ENCODE data around the gene ATAD3B.
"Not testable (repeated sequence)": the region's sequence is repeated elsewhere in the genome, so short reads cannot be mapped to it uniquely, and the experiment has no call there.

The ATAD3B gene

DNA sequence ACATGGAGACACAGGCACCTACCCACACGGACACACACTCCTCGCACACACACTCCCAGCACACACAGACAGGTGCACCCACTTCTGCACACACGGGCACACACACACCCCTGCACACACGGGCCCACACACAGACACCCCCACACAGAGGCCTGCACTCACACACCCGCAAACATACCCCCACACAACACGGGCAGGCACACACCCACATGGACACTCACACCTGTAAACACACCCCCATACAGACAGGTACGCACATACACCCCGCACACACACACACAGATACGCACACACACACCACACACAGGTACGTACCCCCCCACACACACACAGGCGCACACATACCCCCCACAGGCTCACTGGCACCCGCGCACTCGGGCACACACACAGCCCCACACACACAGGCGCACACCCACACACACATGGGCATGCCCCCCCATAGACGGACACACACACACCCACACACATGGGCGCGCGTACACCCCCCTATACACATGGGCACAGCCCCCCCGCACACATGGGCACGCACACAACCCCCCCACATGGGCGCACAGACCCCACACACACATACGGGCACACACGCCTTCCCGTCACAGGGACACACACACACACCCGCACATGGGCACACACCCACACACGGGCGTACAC is 46.5 kb downstream of the ATAD3B start:
- DNase-seq, result no peak

DNA sequence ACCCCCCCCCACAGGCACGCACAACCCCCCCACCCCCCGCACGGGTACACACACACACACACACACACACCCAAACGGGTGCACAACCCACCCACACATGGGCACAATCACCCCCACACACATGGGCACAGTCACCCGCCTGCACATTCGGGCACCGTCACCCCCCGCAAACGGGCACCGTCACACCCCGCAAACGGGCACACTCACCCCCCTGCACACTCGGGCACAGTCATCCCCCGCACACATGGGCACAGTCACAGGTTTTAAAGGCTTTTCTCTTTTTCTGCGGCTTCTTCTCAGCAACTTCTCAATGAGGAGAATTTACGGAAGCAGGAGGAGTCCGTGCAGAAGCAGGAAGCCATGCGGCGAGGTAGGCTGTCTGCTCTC is 47.0 kb downstream of the ATAD3B start:
- DNase-seq, result not testable (repeated sequence)

DNA sequence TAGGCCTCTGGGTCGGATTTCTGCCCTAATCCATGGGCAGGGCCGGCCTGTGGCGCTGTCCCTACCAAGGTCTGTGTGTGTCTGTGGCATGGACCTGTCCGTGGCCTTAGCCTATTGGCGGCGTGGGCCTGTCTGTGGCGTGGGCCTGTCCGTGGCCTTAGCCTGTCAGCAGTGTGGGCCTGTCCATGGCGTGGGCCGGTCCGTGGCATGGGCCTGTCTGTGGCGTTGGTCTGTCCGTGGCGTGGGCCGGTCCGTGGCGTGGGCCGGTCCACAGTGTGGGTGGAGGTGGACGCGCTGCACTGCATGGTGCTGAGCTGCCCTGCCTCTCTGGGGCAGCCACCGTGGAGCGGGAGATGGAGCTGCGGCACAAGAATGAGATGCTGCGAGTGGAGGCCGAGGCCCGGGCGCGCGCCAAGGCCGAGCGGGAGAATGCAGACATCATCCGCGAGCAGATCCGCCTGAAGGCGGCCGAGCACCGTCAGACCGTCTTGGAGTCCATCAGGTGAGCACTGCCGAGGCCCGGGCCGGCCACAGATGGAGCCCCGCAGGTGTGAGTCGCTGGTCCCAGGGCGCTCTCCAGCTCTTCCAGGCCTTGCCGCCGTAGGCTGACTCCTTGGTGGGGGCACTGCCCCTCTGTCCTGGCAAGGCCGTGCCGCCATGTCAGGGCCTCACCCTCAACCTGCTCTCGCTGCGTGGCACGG is 48.4 kb downstream of the ATAD3B start:
- not testable (repeated sequence) for DNase-seq

DNA sequence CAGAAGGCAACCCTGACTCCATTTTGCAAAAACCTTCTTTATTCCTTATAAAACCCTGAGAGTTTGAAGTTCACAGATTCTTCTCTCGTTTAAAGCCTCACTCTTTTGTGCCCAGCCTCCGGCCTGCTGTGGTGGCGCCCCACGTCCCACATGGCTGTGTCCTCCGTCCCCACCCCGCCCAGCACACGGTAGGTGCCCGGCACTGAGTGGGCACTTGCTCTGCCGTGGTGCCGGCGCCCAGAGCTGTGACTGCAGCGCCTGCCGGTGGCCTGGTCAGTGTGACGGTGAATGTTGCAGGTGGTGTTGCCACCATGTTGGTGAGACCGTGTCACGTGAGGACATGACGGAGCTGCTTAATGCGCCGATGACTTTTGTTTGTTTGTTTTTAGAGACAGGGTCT is 49.8 kb downstream of the ATAD3B start:
- no peak for DNase-seq

DNA sequence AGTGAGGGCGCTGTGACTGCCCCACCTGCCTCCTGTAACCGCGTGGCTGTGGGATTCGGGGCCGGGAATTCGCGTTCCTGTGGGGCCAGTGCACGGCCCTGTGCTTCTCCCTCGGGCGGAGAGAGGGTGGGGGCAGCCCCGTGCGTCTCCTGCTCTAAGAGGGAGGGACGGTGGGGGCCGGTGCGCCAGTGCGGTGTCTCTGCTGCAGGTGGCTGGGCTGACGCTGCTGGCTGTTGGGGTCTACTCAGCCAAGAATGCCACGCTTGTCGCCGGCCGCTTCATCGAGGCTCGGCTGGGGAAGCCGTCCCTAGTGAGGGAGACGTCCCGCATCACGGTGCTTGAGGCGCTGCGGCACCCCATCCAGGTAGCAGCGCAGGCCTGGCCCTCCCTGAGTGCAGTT is 51.0 kb downstream of the ATAD3B start:
- DNase-seq, result not testable (repeated sequence)

DNA sequence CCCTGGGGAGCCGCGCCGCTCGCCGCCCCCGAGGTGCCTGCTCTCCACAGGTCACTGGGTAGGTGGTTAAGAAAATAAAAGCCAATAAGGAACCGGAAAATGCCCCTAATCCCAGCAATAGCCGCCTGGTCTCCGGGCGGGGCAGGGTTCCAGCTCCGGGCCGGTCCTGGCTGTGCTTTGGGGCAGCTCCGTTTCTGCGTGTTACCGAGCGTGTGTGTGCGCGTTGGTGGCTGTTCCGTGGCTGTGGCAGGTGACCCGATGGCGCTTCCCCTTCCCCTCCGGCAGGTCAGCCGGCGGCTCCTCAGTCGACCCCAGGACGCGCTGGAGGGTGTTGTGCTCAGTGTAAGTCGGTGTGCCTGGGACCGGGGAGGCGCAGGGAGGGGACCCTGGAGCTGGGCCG is 51.7 kb downstream of the ATAD3B start:
- not testable (repeated sequence) for DNase-seq

DNA sequence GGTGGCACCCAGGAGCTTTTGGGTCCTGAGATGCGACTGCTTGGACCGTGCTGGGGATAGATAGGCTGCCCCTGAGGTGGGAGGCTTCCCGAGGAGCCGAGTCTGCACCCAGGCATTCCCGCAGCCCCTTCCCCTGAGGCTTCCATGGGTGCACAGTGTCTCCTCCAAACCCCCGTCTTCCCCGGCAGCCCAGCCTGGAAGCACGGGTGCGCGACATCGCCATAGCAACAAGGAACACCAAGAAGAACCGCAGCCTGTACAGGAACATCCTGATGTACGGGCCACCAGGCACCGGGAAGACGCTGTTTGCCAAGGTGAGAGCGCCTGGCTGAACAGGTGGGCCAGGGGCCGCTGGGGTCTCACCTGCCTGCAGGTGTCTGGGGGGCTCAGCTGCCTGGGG is 52.1 kb downstream of the ATAD3B start:
- DNase-seq, result not testable (repeated sequence)

DNA sequence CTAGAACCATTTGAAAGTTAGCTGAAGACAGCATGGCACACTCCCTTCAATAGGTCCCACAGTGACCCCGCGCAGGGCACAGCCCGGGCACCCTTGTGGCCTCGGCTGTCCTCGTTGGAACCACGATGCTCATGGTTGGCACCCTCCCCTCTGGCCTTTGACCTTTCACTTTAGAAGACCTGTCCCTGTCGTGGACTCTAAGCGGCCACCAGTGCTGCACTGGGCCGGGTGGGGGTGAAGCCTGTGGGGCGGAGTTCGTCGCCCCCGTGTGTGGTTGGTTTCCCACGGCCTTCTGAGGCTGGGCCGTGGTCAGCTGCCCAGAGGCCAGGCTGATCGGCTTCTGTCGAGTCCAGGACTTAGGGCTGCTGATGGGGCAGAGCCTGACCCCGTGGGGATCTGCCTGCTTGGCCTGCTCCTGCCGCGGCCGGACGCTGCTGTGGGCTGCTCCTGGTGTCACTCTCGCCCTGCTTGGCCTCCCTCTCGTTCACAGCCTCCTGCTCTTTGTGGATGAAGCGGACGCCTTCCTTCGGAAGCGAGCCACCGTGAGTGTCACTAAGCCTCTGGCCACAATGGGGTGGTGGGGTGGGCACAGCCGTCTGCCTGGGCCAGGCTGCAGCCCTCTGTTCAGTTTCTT is 53.3 kb downstream of the ATAD3B start:
- not testable (repeated sequence) for DNase-seq

DNA sequence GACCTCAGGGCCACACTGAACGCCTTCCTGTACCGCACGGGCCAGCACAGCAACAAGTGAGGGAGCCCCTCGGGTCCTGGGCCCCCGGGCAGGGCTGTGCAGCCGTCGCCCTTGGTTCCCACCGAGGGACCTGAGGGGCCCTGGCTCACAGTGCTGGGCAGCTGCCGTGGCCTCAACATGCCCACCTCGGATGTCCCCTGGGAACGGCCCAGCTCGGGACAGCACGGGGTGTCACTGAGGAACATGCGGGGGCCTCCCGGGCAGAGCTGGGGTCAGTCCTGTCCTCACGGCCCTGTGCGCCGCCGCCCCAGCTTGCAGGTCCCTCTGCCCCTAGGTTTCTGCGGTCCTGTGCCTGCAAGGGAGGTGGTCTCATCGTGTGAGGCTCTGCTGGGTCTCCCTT is 54.9 kb downstream of the ATAD3B start:
- not testable (repeated sequence) for DNase-seq

DNA sequence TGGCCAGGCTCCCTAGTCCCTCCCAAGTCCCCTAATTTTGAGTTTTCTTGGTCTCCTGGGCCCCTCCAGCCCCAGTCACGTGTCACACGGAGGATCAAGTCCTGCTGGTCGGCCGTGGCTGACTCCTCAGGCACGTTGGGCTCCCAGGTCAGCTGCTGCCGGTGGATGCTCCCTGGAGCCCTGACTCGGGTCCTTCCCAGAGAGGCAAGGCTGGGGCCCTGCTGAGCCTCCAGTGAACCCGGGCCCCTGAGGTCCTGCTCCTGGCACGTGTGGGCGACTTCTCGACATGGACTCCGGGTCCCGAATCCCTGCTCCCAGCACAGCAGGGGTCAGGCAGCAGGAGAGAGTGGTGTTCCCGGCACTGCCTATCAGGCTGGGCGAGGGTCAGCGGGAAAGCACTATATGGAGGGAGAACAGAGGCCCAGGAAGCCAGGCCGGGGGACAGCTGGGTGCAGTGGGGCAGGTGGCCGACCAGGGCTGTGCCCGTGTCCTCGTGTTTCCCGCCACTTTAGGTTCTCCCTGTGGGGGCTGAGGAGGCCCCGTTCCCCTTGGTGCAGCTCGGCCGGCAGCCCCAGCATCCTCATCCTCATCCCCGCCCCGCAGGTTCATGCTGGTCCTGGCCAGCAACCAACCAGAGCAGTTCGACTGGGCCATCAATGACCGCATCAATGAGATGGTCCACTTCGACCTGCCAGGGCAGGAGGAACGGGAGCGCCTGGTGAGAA is 55.7 kb downstream of the ATAD3B start:
- DNase-seq, result no peak

DNA sequence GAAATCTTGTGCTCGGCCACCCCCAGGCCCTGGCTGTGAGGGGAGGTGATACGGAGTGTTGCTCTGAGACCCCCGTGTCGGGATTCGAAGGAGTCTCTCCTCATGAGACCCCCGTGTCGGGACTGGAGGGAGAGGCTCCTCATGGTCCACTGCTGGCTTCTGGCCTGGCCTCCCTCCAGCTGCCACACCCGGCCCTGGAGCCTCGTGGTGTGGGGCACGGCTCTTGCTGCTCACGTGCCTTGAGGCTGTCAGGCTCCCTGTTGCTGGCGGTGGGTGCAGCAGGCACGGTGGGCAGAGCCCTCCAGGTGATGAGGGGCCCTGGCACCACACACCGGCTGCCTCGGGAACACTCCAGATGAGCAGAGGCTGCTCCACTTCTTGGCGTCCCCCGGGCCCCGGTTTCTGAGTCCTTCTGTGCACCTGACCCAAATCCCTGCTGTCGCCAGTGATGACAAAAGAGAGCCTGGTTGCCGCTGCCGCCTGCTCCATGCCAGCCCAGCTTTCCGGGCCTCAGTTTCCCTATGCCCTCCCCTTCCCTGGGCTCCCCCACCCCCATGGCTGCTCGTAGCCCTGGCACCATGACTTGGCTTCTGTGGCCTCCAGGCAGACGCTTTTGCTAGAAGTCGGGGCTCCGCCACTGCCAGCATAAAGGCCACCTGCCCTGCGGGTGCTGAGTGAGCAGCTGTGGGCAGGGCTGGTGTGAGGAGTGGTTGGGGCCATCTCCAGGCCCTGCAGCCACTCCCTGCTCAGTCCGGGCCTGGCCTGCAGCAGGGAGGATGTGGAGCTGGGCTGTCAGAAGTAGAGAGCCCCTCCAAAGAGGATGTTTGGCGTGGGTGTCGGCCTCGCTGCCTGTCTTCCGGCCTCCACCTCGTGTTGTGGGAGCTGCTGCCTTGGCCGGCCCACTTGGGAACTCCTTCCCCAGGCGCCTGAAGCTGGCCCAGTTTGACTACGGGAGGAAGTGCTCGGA is 57.0 kb downstream of the ATAD3B start:
- DNase-seq, result no peak

DNA sequence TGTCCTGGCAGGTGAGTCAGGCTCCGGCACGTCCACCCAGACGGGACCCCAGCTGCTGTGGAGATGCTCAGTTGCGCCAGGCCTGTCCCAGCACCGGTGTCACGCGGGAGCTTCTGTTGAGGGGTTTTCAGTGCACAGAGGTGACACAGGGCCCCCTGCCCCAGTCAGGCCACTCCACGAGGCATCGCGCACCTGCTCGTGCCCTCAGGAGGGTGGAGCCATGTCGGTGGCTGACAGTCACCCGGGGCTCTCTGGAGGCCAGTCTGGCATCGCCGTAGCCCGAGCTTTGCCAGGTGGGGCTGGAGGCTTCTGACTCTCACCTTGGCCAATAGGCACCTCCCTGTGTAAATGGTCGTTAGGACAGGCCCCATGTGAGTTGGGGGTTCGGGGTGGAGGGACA is 57.8 kb downstream of the ATAD3B start:
- no peak for DNase-seq

DNA sequence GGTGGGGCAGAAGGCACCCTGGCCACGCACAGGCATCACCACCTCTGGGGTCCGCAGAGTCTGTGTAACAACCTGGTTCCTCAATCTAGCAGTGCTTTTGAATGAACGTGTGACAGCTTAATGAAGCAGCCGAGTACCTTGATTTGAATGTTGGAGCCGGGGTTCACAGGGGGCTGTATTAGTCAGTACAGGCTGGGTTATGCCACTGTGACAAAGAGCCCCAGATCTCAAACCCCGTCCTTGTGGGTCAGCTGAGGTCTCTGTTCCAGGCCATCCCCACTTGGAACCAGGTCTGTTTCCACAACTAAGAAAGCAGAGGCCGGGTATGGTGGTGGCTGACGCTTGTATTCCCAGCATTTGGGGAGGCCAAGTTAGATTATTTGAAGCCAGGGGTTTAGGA is 58.4 kb downstream of the ATAD3B start:
- DNase-seq, result no peak

DNA sequence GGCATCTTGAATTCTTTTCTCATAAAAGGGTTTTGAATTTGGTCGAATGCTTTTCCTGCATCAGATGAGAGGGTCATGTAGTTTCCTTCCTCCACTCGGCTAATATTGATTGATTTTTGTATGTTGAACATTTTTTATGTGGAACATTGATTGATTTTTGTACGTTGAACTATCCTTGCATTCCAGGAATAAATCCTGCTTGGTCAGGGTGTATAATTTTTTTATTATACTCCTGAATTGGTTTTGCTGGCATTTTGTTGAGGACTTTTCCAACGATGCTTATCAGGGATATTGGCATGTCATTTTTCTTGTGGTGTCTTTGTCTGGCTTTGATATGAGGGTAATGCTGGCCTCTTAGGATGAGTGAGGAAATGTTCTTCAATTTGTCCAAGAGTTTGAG is 60.4 kb downstream of the ATAD3B start:
- no peak for DNase-seq

DNA sequence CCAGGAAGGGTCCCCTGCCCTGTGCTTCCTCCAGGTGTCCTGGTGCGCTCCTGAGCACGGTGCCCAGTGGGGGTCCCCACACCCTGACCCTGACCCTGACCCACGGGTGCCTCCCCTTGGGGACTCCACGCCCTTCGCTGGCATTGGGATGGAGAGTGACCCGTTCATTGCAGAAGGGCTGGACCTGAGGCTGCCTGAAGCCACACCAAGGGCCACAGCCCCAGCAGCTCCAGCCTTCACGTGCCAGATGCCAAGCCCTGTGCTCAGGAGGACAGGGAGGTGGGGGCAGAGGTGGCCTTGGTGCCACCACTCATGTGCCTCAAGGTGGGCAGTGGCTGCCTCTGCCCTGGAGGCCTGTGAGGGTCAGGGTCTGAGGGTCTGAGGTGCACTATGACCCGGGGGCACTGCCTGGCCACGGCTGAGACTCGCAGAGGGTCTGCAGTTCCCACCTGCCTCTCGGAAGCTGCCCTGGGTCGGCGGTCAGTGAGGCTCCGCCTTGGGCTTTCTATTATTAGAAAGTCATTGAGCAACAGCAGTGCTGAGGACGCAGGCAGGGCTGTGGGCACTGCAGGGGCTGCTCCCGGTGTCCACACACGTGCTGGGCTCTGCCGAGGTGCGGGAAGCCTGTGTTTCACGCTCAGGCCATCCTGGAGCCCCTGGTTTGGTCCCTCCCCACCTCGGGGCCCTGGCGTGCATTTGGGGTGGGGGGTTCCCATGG is 61.8 kb downstream of the ATAD3B start:
- not testable (repeated sequence) for DNase-seq

DNA sequence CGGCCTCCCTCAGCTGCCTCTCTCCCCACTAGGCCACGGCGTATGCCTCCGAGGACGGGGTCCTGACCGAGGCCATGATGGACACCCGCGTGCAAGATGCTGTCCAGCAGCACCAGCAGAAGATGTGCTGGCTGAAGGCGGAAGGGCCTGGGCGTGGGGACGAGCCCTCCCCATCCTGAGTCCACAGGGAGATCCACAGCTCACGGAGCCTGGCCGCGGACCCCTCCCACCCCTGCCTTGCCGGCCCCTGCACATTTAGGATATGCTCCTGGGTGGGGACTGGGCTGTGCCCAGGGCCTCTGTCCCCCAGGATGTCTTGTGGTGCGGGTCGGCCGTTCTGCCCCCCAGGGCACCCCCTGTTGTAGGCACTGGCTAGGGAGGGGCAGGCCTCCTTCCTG is 62.3 kb downstream of the ATAD3B start:
- DNase-seq, result not testable (repeated sequence)

DNA sequence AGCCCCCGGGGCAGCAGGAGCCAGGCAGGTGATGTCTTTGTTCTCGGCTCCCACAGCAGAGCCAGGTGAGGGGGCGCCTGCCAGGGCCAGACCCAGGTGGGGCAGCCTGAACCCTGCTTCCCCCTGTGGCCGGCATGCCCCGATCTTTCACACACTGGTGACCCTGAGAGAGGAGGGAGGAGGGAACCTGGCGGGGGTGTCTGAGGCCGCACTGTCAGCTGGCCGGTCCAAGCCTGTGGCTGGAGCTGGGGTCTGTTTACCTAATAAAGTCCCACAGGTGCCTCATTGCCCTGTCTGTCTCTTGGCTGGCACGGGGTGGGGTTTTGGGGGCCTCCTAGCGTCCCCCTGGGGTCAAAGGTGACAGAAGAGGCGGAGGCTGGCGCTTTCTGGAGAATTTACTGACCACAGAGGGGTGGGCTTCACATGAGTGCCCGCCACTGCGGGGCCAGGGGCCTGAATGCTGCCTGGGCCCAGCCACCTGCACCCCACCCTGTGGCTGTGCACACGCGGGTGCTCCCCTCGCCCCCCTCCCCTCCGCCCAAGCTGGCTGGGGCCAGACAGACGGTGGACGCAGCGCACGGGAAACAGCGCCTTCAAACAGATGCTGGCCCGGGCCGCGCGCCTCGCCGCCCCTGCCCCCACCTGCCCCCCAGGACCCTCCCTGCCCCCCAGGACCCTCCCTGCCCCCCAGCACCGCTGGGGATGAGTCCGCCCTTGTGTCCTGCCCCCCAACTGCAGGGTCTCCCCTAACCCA is 63.0 kb downstream of the ATAD3B start:
- no peak for DNase-seq

DNA sequence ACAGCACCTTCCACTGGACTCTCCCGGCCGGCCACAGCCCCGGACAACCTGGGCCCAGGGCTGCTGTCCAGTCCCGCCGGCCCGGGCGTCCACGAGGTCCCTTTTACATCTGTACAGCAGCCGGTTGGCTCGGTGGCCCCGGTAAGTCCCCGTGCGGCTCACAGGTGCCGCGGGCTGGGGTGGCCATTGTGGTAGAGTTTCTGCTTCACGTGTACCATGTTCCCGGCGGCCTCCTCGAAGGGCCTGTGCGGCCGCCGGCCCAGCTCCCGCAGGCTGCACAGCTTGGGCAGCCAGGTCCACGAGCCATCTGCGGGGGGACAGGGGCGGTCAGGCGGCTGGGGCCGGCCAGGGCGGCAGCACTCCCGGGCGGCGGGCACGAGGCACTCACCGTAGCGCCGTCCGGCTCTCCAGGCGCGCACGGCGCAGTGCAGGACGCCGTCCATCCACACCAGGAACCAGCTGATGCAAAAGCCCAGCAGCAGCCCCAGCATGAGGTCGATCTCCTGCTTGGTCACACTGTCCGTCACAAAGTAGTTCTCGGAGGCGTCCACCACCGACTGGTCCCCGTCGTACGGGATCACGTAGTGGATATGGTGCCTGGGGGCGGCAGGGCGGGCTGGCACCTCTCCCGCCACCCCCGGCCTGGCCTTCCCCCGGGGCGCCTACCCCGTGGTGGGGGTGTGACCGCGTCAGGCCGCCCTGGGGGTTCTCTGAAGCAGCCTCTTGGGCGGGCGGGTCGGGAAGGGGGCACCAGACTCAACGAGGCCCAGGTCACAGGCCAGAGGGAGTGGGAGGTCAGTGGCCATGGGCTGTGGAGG is 63.8 kb downstream of the ATAD3B start:
- no peak for DNase-seq

DNA sequence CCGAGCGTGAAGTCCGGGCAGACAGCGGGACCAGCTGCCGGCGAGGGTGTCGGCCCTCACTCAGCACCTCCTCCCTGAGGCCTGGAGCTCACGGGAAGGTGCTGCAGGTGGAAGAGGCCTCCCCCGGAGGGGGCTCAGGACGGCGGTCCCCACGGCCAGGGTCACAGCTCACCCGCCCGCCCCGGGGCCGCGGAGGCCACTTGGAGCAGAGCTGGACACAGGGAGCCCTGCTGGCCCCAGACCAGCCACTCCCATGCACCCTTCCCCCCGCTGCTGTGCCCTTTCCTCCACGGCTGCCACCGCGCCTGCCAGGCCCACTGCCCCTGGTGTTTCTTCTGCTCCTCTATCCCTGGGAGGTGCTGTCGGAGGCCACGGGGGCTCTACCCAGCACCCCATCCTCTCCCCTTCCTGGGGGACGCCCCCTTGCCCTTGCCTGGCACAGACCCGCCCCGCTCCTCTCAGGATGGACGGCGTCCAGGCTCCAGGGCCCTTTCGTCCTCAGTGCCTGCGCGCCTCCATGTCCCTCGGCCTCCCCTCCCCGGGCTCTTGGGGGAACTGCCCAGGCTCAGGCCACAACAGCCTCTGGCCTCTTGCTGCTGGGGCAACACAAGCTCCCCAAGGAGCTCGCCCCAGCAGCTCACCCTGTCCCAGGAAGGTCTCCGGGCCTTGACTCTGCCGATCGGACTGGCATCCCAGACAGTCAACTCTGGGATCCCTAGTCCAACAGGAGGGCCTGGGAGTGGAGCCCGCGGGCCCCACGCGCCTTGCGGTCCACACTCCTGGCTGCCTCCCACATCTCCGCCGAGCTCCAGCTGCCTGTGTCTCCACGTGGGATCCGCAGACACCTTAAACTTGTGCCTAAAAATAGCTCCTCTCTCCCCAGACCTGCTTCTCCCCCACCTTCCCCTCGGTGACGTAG is 64.7 kb downstream of the ATAD3B start:
- no peak for DNase-seq
